GM12892 (cell line): ENCODE data around the gene GRM4. TPM values are rescaled to one million over a fixed set of nuclear protein-coding genes. Genes with fewer than 3 reads are reported as not detected.
"Not testable (repeated sequence)": the region's sequence is repeated elsewhere in the genome, so short reads cannot be mapped to it uniquely, and the experiment has no call there.

ENCODE experiments used
- DNase-seq: peaks from one replicate; pipeline ENCODE4 v3.0.0; 2011; ENCODE audit not compliant: insufficient read length
- FAIRE-seq: peaks from 2 replicates; lab custom pipeline; 2011; peaks lifted over from hg19 to GRCh38; lab: Jason Lieb, UNC
- POLR2A ChIP-seq: IDR thresholded peaks from 2 replicates; pipeline ENCODE4 v1.6.1; 2011; ENCODE audit warnings: low read depth, low read length, control low read depth
- POLR2AphosphoS5 ChIP-seq: IDR thresholded peaks from 2 replicates; pipeline ENCODE4 v1.6.1; 2011; ENCODE audit warnings: low read depth, low read length, control low read depth
- TAF1 ChIP-seq: IDR thresholded peaks from 2 replicates; pipeline ENCODE4 v1.6.1; 2011; ENCODE audit warnings: low read depth, mild to moderate bottlenecking, control low read depth, low read length, borderline replicate concordance
- polyA plus RNA-seq: library from polyadenylated mRNA; unstranded; fragments of >200 nt; gene quantifications from one replicate; pipeline ENCODE4 v1.2.1, GENCODE V29; 2012; ENCODE audit warnings: missing spikeins, inconsistent platforms; ENCODE audit not compliant: missing spikeins

The GRM4 gene
- not detected for polyA plus RNA-seq

DNA sequence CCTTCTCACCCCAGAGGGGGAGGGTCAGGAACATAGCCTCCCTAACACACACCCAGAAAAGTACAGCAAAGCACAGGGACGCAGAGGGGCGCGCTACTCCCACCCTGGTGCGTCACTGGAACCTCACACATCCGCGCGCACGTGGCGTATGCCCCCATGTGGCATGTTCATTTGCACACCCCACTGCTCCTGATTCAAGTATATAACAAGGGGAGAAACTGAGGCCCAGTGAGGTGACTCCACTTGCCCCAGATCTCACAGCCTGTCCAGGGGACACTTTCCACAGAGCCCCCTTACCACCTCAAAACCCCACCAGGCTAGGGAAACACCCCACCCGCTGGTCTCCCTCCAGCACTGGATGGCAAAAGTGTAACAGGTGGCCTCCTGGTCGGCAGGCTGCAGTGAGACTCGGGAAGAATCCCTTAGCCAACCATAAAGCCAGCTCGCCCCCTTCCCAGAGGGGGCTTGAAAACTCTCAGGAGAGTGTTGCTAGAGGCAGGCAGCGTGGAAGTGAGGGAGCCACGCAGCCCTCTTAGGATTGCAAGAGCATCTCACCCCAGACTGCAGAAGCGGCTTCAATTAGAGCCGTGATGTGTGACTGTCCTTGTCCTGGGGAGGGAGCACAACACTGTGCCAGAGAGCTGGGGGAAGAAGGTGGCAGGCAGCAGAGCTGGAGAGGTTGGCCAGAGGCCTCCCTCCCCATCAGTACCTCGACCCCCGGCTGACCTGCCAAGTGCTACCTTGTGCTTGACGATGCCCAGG, at the start of gene GRM4:
TSS of gene GRM4 (minus strand) at position 67 of the 762 bp plus-strand sequence. CDS start 12,591 bp downstream, outside the sequence.
- no peak for FAIRE-seq
- no peak for DNase-seq

DNA sequence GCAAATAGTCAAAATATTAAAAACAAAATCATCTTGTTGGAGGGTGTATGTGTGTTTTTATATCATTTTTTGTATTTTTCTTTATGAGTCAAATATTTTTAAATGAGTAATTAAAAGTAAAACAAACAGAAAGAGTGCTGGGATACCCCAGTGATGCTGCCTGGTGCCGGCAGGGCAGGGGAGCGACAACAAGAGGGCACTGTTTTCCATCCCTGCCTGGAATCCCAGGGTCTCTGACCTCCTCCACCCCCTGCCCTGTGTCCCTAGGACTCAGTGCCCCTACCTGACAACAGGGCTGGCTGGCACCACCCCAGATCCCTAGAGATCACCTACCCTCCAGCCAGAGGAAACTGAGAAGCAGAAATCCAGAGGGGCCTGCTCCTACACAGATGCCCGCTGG, 48.9 kb upstream of the GRM4 start:
- no peak for DNase-seq
- TF ChIP-seq POLR2AphosphoS5 (no peak), TAF1 (no peak), POLR2A (no peak)

More for the DNA sequence above, at the start of gene GRM4:
- no peak for TF ChIP-seq POLR2A
- TF ChIP-seq TAF1 = no peak
- TF ChIP-seq POLR2AphosphoS5 = no peak

DNA sequence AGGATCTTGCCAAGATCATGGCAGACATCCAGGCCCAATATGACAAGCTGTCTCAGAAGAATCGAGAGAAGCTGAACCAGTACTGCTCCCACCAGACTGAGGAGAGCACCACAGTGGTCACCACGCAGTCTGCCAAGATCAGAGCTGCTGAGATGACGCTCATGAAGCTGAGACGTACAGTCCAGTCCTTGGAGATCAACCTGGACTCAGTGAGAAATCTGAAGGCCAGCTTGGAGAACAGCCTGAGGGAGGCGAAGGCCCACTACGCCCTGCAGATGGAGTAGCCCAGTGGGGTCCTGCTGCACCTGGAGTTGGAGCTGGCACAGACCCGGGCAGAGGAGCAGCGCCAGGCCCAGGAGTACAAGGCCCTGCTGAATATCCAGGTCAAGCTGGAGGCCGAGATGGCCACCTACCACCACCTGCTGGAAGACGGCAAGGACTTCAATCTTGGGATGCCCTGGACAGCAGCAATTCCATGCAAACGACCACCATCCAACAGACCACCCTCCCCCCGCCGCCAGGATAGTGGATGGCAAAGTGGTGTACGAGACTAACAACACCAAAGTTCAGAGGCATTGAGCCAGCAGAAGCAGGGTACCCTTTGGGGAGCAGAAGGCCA, 44.7 kb upstream of the GRM4 start:
- no peak for DNase-seq
- no peak for FAIRE-seq
- TF ChIP-seq POLR2A = no peak
- TF ChIP-seq POLR2AphosphoS5 = no peak
- TF ChIP-seq TAF1 = no peak

More for the DNA sequence above, 48.9 kb upstream of the GRM4 start:
- FAIRE-seq = no peak

DNA sequence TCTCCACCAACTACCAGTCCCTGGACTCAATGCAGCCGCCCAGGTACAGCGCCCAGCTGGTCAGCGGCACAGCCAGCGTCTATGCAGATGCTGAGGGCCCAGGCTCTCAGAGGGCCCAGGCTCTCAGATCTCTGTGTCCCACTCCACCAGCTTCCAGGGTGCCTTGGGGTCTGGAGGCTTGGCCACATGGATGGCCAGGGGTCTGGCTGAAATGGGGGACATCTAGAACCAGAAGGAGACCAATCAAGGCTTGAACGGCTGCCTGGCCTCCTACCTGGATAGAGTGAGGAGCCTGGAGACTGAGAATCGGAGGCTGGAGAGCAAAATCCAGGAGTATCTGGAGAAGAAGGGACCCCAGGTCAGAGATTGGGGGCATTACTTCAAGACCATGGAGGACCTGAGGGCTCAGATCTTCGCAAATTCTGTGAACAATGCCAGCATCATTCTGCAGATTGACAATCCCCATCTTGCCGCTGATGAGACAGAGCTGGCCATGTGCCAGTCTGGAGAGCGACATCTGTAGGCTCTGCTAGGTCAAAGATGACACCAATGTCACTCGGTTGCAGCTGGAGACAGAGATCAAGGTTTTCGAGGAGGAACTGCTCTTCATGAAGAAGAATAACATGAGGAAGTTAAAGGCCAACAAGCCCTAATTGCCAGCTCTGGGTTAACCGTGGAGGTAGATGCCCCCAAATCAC, 44.1 kb upstream of the GRM4 start:
- FAIRE-seq (no peak), DNase-seq (no peak)
- TF ChIP-seq TAF1 = no peak
- TF ChIP-seq POLR2AphosphoS5 = no peak
- no peak for TF ChIP-seq POLR2A

DNA sequence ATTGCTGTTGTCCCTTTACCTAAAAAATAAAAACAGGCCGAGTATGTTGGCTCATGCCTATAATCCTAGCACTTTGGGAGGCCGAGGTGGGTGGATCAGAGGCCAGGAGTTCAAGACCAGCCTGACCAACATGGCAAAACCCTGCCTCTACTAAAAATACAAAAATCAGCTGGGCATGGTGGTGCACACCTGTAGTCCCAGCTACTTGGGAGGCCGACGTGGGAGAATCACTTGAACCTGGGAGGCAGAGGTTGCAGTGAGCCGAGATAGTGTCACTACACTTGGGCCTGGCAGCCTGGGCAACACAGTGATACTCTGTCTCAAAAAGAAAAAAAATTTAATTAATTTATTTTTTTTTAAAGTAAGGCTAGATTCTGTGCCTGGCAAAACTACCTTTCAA, 38.8 kb upstream of the GRM4 start:
- not testable (repeated sequence) for DNase-seq, FAIRE-seq

- TF ChIP-seq POLR2A = no peak
- TF ChIP-seq TAF1 = no peak
- no peak for TF ChIP-seq POLR2AphosphoS5
- peak; percentile 82 for FAIRE-seq
Observed at GRCh38 chr6:34182751-34183531, 37.1 kb upstream of the GRM4 start.

DNA sequence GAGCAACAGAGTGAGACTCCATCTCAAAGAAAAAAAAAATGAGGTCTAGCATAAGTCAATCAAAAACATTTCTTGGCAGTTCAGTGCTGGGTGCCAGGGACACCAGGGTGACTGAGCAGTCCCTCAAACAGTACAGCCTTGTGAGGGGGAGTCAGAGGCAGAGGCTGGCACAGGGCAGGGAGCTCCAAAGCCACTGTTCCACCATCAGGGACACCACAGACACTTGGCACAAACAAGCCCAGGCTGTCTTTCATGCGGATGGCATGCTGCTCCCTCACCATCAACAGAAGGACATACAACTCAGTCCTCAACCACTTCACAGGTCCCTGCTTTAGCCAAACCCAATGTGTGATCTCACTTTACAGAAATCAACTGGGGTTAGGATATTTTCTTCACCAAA, 36.0 kb upstream of the GRM4 start:
- TF ChIP-seq POLR2A (no peak), TAF1 (no peak), POLR2AphosphoS5 (no peak)
- DNase-seq (no peak), FAIRE-seq (no peak)

More at GRCh38 chr6:34182751-34183531, 37.1 kb upstream of the GRM4 start:
- DNase-seq = peak; percentile 54

DNA sequence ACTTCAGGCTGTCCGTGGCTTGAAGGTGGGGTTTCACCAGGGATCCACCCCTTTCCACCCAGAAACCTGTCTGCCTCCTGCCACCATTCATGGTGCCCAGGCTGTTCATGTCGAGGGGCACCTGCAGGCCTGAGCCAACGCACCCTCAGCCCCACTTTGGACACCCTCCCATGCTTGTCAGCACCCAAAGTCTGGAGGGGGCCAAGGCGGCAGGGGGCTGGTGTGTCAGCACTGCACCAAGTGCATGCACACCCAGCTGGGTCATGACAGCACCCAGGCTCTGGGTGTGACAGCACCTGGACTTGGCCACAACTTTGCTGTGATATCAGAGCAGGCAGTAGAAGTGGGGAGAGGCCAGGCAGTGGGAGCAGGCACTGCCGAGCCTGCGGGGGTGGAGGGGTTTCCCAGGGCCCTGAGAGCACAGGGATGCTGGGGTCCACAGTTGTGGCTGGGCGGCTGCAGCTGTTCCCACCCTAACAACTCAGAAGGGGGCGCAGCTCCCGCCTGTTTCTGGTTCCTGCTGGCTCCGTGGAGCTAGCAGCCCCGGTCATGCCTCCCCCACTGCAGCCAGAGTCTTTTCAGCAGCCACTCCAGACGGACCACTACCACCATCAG, 33.3 kb upstream of the GRM4 start:
- FAIRE-seq (no peak), DNase-seq (no peak)
- TF ChIP-seq TAF1 (no peak), POLR2A (no peak), POLR2AphosphoS5 (no peak)

DNA sequence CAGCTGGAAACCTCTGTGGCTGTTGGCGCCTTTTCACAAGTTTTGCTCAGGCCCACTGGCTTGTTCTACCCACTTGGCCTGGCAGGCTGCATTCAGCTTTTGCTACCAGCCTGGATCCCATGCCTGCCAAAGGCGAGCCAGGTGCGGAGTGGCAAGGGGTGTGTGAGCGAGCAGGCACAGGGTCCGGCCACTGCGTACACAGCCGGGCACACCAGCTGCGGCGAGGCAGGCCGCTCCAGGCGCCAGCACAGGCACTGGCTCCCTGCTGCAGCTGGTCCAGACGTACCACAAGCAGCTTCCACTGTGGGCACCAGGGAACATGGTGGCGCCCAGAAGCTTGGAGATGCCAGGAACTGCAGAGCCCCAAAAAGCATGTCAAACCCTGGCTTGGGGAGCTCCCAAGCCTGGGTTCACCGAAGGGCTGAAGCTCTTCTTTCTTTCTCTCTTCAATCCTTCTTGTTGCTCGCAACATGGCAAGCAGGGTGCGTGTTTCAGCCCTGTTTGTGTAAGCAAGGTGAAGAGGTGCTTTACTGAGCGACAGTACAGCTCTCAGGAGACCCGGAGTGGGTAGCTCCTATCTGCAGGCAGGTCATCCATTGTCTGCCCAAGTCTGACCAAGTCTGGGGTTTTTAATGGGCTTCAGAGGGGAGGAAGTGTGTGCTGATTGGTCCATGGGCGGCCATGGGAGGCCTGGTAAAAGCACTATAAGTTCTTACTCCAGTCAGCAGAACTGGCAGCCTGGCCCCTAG, 32.6 kb upstream of the GRM4 start:
- FAIRE-seq = no peak
- no peak for TF ChIP-seq POLR2AphosphoS5
- no peak for TF ChIP-seq POLR2A
- no peak for TF ChIP-seq TAF1
- DNase-seq = no peak

DNA sequence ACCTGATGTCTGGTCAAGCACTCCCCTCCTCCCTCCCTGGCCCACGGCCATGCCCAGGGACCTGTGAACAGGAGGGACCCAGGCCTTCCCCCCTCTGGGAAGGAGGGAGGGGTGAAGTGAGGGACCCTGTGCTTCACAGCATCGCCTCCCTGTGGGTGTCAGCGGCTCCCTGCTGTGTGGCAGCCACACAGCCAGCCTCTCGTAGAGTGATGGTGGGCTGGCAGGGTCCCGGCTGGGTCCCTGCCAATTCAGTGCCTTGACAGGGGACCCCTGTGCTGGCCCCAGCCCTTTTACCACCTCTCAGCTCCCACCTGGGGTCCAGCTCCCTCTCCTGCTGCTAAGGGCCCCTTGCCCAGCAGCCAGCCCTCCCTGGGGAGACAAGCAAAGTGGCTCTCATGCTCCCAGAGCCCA, 31.3 kb upstream of the GRM4 start:
- DNase-seq = no peak
- no peak for FAIRE-seq
- TF ChIP-seq TAF1 (no peak), POLR2AphosphoS5 (no peak), POLR2A (no peak)
